Activated naive CD4-positive, alpha-beta T cell treated with anti-CD3 and anti-CD28 coated beads, Interleukin-2, amount 10 ng/mL, durations not matched to agents 7 days and 5 days (primary cell): ENCODE measurements around the gene C6orf136.
A peak's percentile ranks its signal among the peaks of the same experiment; 100 is the strongest.

Source experiments
- CTCF ChIA-PET: fragments of 350-600 bp; sonication (Branson Sonifier 250); formaldehyde crosslinking; loops from one replicate; lab custom pipeline; 2021; ENCODE audit warnings: antibody characterized with exemption; lab: Charles Lee
- DNase-seq: peaks from one replicate; pipeline ENCODE4 v3.0.0-alpha.2; 2020
- H3K27ac Mint-ChIP-seq: one replicate; pipeline ENCODE4 v1.8.0; 2021; ENCODE audit warnings: mild to moderate bottlenecking, moderate library complexity, mixed read lengths
- H3K27me3 Mint-ChIP-seq: one replicate; pipeline ENCODE4 v1.8.0; 2021; ENCODE audit warnings: mild to moderate bottlenecking, mixed read lengths
- H3K36me3 Mint-ChIP-seq: one replicate; pipeline ENCODE4 v1.8.0; 2021; ENCODE audit warnings: mixed read lengths
- H3K4me1 Mint-ChIP-seq: one replicate; pipeline ENCODE4 v1.8.0; 2021; ENCODE audit warnings: mixed read lengths
- H3K4me3 Mint-ChIP-seq: one replicate; pipeline ENCODE4 v1.8.0; 2021; ENCODE audit warnings: mild to moderate bottlenecking, moderate library complexity, mixed read lengths
- H3K9me3 Mint-ChIP-seq: one replicate; pipeline ENCODE4 v1.8.0; 2021; ENCODE audit warnings: mixed read lengths

C6orf136 gene

DNA sequence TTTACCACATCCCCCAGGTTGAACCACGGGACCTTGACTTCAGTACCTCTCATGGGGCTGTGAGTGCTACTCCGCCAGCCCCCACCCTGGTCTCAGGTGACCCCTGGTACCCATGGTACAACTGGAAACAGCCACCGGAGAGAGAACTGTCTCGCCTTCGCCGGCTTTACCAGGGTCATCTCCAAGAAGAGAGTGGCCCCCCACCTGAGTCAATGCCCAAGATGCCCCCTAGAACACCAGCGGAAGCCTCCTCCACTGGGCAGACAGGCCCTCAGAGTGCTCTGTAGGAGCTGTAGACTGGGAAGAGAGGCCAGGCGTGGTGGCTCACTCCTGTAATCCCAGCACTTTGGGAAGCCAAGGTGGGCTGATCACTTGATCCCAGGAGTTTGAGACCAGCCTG, 21.4 kb upstream of the C6orf136 start:
- Mint-ChIP-seq H3K27me3 (no peaks in the 10 kb centered on the region), H3K4me3 (no peak overlapping the region), H3K9me3 (no peaks in the 10 kb centered on the region), H3K4me1 (peaks cover 33% of the 10 kb centered on the region), H3K27ac (peak overlapping the region; percentile 97), H3K36me3 (peaks cover 44% of the 10 kb centered on the region)
- DNase-seq: no peak
- CTCF ChIA-PET: interaction anchor here (1.2 to 1.4 kb wide), 2 partner anchors 13 to 35 kb away, joined by 3 to 4 read pairs; no protein-coding TSS in a partner anchor

GRCh38 chr6:30626484-30627366, 20.2 kb upstream of the C6orf136 start, which contains the start of gene ATAT1:
TSS of gene ATAT1 (plus strand) at chr6:30626874.
- no peaks in the 10 kb centered on the region for H3K27me3 Mint-ChIP-seq

DNA sequence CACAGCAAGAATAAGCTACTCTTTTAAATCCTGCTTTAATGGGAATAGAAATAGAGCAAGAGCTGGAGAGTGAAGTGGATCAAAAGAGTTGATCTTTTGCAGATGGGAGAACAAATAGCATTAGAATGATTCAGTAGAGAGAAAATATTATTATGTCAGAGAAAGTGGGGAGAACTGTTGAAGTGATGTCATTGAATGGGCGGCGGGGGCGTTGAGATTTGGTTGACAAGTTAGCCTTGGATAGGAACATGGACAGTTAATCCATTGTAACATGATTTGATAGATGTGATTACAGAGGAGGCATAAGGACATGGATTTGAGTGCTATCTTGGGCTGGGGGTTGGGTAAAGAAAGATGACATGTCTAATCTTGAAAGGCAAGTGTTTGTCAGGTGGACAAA, 11.1 kb upstream of the C6orf136 start:
- Mint-ChIP-seq H3K27me3 (no peaks in the 10 kb centered on the region), H3K4me1 (peaks cover 7% of the 10 kb centered on the region), H3K9me3 (no peaks in the 10 kb centered on the region), H3K36me3 (peaks cover 12% of the 10 kb centered on the region), H3K4me3 (no peak overlapping the region), H3K27ac (no peak overlapping the region)
- DNase-seq: no peak
- CTCF ChIA-PET: interaction anchor here (1.0 kb wide), 1 partner anchor 10 kb away, joined by 3 read pairs; no protein-coding TSS in a partner anchor

More at GRCh38 chr6:30626484-30627366, 20.2 kb upstream of the C6orf136 start, which contains the start of gene ATAT1:
- peak within 1 kb of the TSS; percentile 97 for H3K27ac Mint-ChIP-seq
- DNase-seq: peak; percentile 94
- H3K36me3 Mint-ChIP-seq: peaks cover 42% of the 10 kb centered on the region
- CTCF ChIA-PET: interaction anchor here (0.9 to 1.4 kb wide), 3 partner anchors 14 to 145 kb away, joined by 3 to 4 read pairs (median 3); no protein-coding TSS in a partner anchor
- no peaks in the 10 kb centered on the region for H3K9me3 Mint-ChIP-seq
- peaks cover 31% of the 10 kb centered on the region for H3K4me1 Mint-ChIP-seq
- peak within 1 kb of the TSS; percentile 90 for H3K4me3 Mint-ChIP-seq

DNA sequence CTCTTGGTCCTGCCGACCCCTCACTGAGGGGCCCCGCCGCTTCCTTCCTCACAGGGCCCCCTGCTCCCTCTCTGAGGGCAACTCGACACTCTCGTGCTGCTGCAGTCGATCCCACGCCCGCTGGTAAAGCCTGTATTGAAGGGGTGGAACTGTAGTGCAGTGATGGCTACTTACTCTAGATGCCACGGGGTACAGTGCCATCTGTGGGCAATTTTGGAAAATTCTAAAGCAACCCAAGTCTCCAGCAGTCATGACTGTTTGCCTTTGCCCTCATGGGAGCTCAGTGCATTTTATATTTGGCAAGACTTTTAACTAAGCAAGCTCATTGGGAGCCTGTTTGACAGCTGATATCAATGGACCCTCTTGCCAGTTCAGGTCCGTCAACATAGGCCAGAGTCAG, 6.5 kb upstream of the C6orf136 start:
- peaks cover 10% of the 10 kb centered on the region for H3K36me3 Mint-ChIP-seq
- no peaks in the 10 kb centered on the region for H3K9me3 Mint-ChIP-seq
- CTCF ChIA-PET: interaction anchor here (0.6 to 2.4 kb wide), 6 partner anchors 23 to 104 kb away, joined by 3 to 6 read pairs (median 4); partner anchors contain the start of genes IER3, MRPS18B and PPP1R10
- no peak overlapping the region for H3K4me3 Mint-ChIP-seq
- peak; percentile 25 for DNase-seq
- H3K4me1 Mint-ChIP-seq: peaks cover 27% of the 10 kb centered on the region
- no peak overlapping the region for H3K27ac Mint-ChIP-seq
- no peaks in the 10 kb centered on the region for H3K27me3 Mint-ChIP-seq

- CTCF ChIA-PET: interaction anchor here (1.0 to 2.4 kb wide), 5 partner anchors 11 to 89 kb away, joined by 3 to 6 read pairs (median 4); partner anchors contain the start of genes MRPS18B and PPP1R10
- Mint-ChIP-seq H3K9me3 (no peaks in the 10 kb centered on the region), H3K27ac (no peak overlapping the region), H3K36me3 (peaks cover 10% of the 10 kb centered on the region), H3K4me1 (peaks cover 32% of the 10 kb centered on the region), H3K27me3 (no peaks in the 10 kb centered on the region), H3K4me3 (no peak overlapping the region)
- DNase-seq: peak; percentile 22
Observed at GRCh38 chr6:30641048-30641447, 5.9 kb upstream of the C6orf136 start.

GRCh38 chr6:30643656-30644055, 3.3 kb upstream of the C6orf136 start:
- Mint-ChIP-seq H3K4me3 (no peak overlapping the region), H3K9me3 (no peaks in the 10 kb centered on the region)
- CTCF ChIA-PET: interaction anchor here (1.1 kb wide), 1 partner anchor 160 kb away, joined by 3 read pairs; no protein-coding TSS in a partner anchor

GRCh38 chr6:30644769-30645168, 2.2 kb upstream of the C6orf136 start:
- Mint-ChIP-seq H3K9me3 (no peaks in the 10 kb centered on the region), H3K4me3 (no peak overlapping the region), H3K27me3 (no peaks in the 10 kb centered on the region), H3K4me1 (peaks cover 56% of the 10 kb centered on the region), H3K36me3 (peaks cover 12% of the 10 kb centered on the region), H3K27ac (no peak overlapping the region)
- CTCF ChIA-PET: interaction anchor here (1.0 to 1.1 kb wide), 3 partner anchors 10 to 161 kb away, joined by 3 read pairs; no protein-coding TSS in a partner anchor
- DNase-seq: no peak

More at GRCh38 chr6:30643656-30644055, 3.3 kb upstream of the C6orf136 start:
- Mint-ChIP-seq H3K27me3 (no peaks in the 10 kb centered on the region), H3K4me1 (peaks cover 49% of the 10 kb centered on the region), H3K36me3 (peaks cover 10% of the 10 kb centered on the region), H3K27ac (no peak overlapping the region)
- DNase-seq: no peak

- H3K27me3 Mint-ChIP-seq: no peaks in the 10 kb centered on the region
- H3K4me3 Mint-ChIP-seq: peak overlapping the region; percentile 86
- H3K9me3 Mint-ChIP-seq: no peaks in the 10 kb centered on the region
- CTCF ChIA-PET: interaction anchor here (1.1 to 1.2 kb wide), 2 partner anchors 11 to 76 kb away, joined by 3 read pairs; no protein-coding TSS in a partner anchor
- no peak overlapping the region for H3K27ac Mint-ChIP-seq
- H3K4me1 Mint-ChIP-seq: peaks cover 48% of the 10 kb centered on the region
- H3K36me3 Mint-ChIP-seq: peaks cover 15% of the 10 kb centered on the region
- no peak for DNase-seq
Observed at GRCh38 chr6:30645989-30646388, 944 bp upstream of the C6orf136 start.

- H3K4me3 Mint-ChIP-seq: peak overlapping the region; percentile 86
- H3K4me1 Mint-ChIP-seq: peaks cover 39% of the 10 kb centered on the region
- peak overlapping the region; percentile 92 for H3K27ac Mint-ChIP-seq
- no peaks in the 10 kb centered on the region for H3K27me3 Mint-ChIP-seq
- CTCF ChIA-PET: interaction anchor here (1.0 to 1.2 kb wide), 2 partner anchors 25 to 76 kb away, joined by 3 to 4 read pairs; partner anchors contain the start of gene DHX16
- H3K9me3 Mint-ChIP-seq: no peaks in the 10 kb centered on the region
- peaks cover 24% of the 10 kb centered on the region for H3K36me3 Mint-ChIP-seq
- DNase-seq: peak; percentile 83
Observed at GRCh38 chr6:30647242-30648116, 546 bp downstream of the C6orf136 start.

- Mint-ChIP-seq H3K4me3 (no peak overlapping the region), H3K27ac (no peak overlapping the region), H3K9me3 (no peaks in the 10 kb centered on the region), H3K4me1 (peaks cover 24% of the 10 kb centered on the region), H3K36me3 (peaks cover 41% of the 10 kb centered on the region), H3K27me3 (no peaks in the 10 kb centered on the region)
- DNase-seq: no peak
- CTCF ChIA-PET: interaction anchor here (0.6 to 1.1 kb wide), 3 partner anchors 28 to 109 kb away, joined by 3 to 4 read pairs (median 3); no protein-coding TSS in a partner anchor
Observed at GRCh38 chr6:30651143-30651542, 4.2 kb downstream of the C6orf136 start.

DNA sequence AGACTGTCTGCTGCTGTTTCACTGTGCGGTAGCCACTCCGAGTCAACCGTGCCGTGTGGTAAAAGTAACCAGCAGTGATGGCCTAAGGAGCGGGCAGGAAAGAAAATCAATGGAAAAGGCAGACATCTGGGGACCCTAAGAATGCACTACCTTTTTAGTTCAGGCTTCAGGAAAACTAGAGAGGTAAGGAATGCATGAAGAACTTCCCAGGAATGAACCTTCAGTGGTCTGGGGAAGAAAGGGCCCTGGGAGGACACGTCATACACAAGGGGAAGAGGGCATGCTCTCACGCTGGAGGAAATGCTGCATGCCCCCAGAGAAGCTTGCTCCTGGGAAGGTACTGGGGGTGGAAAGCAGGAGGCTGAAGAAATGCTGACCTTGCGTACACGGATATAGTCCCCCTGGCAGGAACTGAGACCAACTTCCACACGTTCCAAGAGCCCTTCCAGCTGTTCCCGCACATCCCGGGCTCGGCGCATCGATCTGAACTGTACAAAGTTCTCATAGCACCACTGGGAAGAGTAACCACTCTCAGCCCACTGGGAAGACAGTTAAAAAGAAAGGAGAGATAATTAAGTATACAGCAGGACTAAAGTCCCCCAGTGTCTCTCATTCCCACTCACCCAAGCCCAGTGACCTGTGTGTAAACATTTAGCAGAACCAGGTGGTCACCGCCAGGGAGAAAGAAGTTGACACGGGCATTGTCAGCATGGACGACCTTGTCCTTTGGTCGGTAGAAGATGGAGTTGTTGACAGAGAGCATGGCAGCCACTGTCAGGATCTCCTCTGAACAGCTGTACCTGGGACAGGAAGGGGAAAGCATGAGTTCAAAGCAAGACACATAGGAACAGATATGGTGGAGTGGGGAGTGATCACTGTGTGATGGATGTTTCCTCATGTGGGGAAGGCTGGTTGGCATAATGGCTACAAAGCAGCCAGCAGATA, 8.1 kb downstream of the C6orf136 start:
- no peaks in the 10 kb centered on the region for H3K4me1 Mint-ChIP-seq
- no peaks in the 10 kb centered on the region for H3K27me3 Mint-ChIP-seq
- H3K4me3 Mint-ChIP-seq: no peak overlapping the region
- CTCF ChIA-PET: no interaction called here
- DNase-seq: no peak
- H3K27ac Mint-ChIP-seq: no peak overlapping the region
- peaks cover 64% of the 10 kb centered on the region for H3K36me3 Mint-ChIP-seq
- no peaks in the 10 kb centered on the region for H3K9me3 Mint-ChIP-seq

DNA sequence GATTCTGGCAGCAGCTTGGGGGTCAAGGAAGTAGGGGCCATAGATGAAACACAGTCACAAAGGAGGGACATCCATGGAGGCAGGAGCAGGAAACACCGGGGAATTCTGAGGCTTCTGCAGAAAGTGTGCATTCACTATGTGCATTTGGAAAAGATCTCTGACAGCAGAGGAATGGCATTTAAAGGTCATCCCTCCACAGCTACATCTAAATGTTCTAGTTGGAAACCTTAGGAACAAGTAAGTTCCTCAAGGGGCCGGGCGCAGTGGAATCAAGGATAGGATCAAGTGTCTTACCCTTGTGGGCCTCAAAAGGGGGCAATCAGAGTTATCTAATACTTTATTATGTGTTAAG, 8.8 kb downstream of the C6orf136 start:
- no peaks in the 10 kb centered on the region for H3K4me1 Mint-ChIP-seq
- no peaks in the 10 kb centered on the region for H3K9me3 Mint-ChIP-seq
- H3K27ac Mint-ChIP-seq: no peak overlapping the region
- H3K4me3 Mint-ChIP-seq: no peak overlapping the region
- H3K36me3 Mint-ChIP-seq: peaks cover 64% of the 10 kb centered on the region
- DNase-seq: no peak
- no peaks in the 10 kb centered on the region for H3K27me3 Mint-ChIP-seq
- CTCF ChIA-PET: no interaction called here

- CTCF ChIA-PET: no interaction called here
- DNase-seq: no peak
- peaks cover 64% of the 10 kb centered on the region for H3K36me3 Mint-ChIP-seq
- no peak overlapping the region for H3K4me3 Mint-ChIP-seq
- no peaks in the 10 kb centered on the region for H3K4me1 Mint-ChIP-seq
- no peaks in the 10 kb centered on the region for H3K27me3 Mint-ChIP-seq
- no peak overlapping the region for H3K27ac Mint-ChIP-seq
- H3K9me3 Mint-ChIP-seq: no peaks in the 10 kb centered on the region
Observed at GRCh38 chr6:30656513-30656912, 9.6 kb downstream of the C6orf136 start.
